ENCODE results near the gene RUNX1.

- TF ChIP-seq ZFP30 (CRISPR knock-in tag; IDR thresholded peaks at IDR 0.05): no peak
- no peak for TF ChIP-seq SNAI2 (CRISPR knock-in tag; IDR thresholded peaks at IDR 0.05)
- TF ChIP-seq PPARA (CRISPR knock-in tag; IDR thresholded peaks at IDR 0.05; ENCODE audit: borderline replicate concordance): no peak
- no peak for TF ChIP-seq PATZ1 (CRISPR knock-in tag; IDR thresholded peaks at IDR 0.05; ENCODE audit: borderline replicate concordance)
- TF ChIP-seq ZFP3 (CRISPR knock-in tag; IDR thresholded peaks at IDR 0.05): no peak
- TF ChIP-seq TSHZ2 (CRISPR knock-in tag; IDR thresholded peaks at IDR 0.05): no peak
- no peak for TF ChIP-seq ZNF565 (CRISPR knock-in tag; conservative IDR thresholded peaks at IDR 0.05; ENCODE audit: low read depth)
- no peak for TF ChIP-seq GLIS3 (CRISPR knock-in tag; IDR thresholded peaks at IDR 0.05)
- no peak for TF ChIP-seq TCF4 (CRISPR knock-in tag; IDR thresholded peaks at IDR 0.05; ENCODE audit: borderline replicate concordance)
- no peak for TF ChIP-seq CREB5 (CRISPR knock-in tag; IDR thresholded peaks at IDR 0.05; ENCODE audit: low read depth)
- TF ChIP-seq ZNF70 (CRISPR knock-in tag; IDR thresholded peaks at IDR 0.05): no peak
- no peak for TF ChIP-seq ARNTL (CRISPR knock-in tag; IDR thresholded peaks at IDR 0.05; ENCODE audit: borderline replicate concordance, low read depth)
Observed at GRCh38 chr21:34959607-34960006, 89.5 kb downstream of the RUNX1 start.

Data from SK-N-SH treated with all-trans-retinoic acid at 6 μM for 48 hours (cell line).